ENCODE data around the gene TEX19.
"Not testable (repeated sequence)": the region's sequence is repeated elsewhere in the genome, so short reads cannot be mapped to it uniquely, and the experiment has no call there.

The TEX19 gene

GRCh38 chr17:82377294-82377693, 18.2 kb downstream of the TEX19 start:
- not testable (repeated sequence) for DNase-seq (ENCODE audit: low read depth)

GRCh38 chr17:82377924-82378740, 19.1 kb downstream of the TEX19 start:
- DNase-seq (ENCODE audit: low read depth), result no peak

- DNase-seq (ENCODE audit: low read depth), result no peak
Observed at GRCh38 chr17:82378741-82379021, 19.6 kb downstream of the TEX19 start.

DNA sequence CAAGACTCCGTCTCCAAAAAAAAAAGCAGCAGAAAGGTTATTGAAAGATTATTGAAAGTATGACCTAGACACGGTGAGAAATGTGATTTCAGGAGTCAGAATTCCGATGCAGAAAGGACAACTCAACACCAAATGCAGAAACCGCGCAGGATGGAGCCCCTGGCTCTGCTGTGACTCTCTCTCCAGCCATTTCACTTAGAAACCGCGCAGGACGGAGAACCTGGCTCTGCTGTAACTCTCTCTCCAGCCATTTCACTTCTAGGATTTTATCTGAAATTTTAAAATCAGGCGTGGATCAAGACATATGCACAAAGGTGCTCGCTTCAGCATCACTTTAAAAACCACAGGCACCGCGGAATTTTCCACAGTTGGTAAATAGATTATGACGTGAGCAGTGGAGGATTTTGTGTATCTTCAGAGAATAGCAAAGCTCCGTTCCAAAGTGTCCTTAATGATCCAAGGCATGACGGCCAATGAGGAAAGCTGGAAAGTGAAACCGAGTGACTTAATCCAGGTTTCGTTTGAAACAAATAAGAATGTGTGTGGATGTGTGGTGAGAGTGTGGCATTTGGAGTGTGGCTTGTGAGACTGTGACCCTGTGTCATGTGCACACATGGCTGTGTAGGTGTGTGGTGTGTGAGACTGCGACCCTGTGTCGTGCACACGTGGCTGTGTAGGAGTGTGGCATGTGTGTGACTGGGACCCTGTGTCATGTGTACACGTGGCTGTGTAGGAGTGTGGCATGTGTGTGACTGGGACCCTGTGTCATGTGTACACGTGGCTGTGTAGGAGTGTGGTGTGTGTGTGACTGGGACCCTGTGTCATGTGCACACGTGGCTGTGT, 22.0 kb downstream of the TEX19 start:
- DNase-seq (ENCODE audit: low read depth), result no peak

DNA sequence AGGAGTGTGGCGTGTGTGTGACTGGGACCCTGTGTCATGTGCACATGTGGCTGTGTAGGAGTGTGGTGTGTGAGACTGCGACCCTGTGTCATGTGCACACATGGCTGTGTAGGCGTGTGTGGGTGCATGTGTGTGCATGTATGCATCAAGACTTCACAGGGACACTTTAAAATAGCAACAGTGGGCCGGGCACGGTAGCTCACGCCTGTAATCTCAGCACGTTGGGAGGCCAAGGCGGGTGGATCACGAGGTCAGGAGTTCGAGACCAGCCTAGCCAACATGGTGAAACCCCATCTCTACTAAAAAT, 22.6 kb downstream of the TEX19 start:
- not testable (repeated sequence) for DNase-seq (ENCODE audit: low read depth)

GRCh38 chr17:82382220-82382932, 23.3 kb downstream of the TEX19 start:
- DNase-seq (ENCODE audit: low read depth), result not testable (repeated sequence)

GRCh38 chr17:82382933-82383255, 23.8 kb downstream of the TEX19 start:
- no peak for DNase-seq (ENCODE audit: low read depth)

DNA sequence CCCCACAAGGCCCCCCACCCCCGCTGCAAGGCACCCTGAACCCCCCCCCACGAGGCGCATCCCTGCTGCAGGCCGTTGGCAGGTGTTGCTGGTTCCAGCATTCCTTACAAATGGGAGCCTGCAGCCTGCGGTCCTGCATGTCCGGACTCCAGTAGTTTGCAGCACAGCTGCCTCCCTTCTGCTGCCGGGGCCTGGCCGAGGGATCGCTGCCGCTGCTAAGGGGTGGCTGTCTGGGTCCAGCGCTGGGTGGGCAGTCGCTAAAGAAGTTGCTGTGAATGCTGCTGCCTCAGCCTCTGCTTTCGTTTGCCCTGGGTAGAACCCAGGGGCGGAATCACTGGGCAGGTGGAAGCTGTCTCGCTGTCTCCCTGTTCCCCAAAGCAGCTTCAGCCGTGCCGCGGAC, 24.4 kb downstream of the TEX19 start:
- no peak for DNase-seq (ENCODE audit: low read depth)

DNA sequence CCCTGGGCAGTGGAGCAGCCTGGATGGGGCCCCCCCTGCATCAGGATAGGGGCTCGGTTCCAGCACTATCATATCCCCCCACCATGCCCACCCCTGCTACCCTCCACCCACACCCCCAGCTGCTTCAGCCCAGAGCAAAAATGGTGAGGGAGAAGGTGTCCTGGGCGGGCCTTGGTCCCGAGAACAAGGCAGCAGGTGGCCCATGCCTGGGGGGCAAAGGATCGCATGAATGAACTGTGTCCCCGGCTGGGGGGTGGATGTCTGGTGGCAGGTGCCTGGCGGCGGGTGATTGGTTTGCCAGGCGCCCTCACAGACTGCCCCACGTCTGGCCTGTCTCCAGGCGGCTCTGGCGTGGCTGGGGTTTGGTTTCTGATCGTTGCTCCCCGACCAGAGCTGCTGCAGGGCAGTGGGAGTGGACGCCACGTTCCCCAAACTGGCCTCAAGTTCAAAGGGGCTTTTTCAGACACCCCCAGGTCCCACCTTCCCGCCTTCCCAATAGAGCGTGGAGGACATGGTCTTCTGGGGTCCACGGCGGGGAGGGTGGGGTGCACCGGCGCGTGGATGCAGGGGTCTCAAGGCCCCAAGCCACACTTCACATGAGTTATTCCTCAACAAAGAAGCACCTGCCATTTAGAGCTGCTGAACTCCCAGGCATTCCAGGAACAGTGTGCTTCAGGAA, 25.1 kb downstream of the TEX19 start:
- no peak for DNase-seq (ENCODE audit: low read depth)

GRCh38 chr17:82384730-82385481, 25.9 kb downstream of the TEX19 start:
- DNase-seq (ENCODE audit: low read depth), result no peak

GRCh38 chr17:82385559-82386254, 26.7 kb downstream of the TEX19 start:
- DNase-seq (ENCODE audit: low read depth), result no peak

DNA sequence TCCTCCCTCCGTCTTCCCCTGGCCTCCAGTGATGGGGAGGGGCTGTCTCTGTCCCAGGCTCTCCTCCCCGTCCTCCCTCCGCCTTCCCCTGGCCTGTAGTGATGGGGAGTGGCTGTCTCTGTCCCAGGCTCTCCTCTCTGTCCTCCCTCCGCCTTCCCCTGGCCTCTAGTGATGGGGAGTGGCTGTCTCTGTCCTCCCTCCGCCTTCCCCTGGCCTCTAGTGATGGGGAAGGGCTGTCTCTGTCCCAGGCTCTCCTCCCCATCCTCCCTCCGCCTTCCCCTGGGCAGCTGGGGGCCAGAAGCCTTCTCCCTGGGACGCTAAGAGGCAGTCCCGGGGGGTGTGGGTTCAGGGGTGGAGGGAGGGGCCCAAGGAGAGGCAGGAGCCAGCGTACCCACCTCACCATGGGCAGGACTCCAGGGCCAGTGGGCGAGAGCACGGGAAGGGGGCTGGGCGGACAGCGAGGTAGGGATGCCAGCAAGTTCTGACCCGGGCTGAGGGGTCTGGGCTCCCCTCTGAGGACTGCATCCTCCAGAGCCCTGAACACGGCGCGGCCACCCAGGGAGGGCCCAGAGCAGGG, 27.3 kb downstream of the TEX19 start:
- no peak for DNase-seq (ENCODE audit: low read depth)

- no peak for DNase-seq (ENCODE audit: low read depth)
Observed at GRCh38 chr17:82386881-82387704, 28.0 kb downstream of the TEX19 start.

GRCh38 chr17:82387705-82388106, 28.7 kb downstream of the TEX19 start:
- DNase-seq (ENCODE audit: low read depth), result no peak

DNA sequence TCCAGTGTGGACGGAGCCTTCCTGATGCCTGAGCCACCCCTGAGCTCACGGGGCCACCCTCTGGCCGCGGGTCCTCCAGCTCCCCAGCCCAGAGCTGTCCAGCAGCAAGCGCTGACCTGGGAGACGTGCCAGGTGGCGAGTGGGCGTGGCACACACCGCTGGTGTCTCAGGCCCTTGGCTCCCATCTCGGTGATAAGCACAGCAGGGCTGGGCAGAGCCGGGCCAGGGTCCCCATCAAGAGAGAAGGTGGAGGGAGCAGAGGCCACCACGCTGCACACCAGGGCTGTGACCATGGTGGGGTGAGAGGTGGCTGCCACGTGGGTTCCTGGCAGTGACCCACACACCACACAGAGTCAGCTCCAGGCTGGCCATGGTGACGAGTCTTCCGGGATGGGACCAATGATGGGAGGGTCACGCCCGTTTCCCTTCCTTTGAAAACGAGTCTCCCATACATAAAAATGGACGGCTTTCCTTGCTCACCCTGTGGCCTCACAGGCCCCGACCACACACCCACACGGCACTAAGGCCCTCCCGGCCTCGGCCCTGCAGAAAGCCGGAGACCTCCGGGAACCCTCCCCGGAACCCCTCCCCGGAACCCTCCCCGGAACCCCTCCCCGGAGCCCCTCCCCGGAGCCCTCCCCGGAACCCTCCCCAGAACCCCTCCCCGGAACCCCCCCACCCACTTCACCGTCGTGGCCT, 29.3 kb downstream of the TEX19 start:
- no peak for DNase-seq (ENCODE audit: low read depth)

DNA sequence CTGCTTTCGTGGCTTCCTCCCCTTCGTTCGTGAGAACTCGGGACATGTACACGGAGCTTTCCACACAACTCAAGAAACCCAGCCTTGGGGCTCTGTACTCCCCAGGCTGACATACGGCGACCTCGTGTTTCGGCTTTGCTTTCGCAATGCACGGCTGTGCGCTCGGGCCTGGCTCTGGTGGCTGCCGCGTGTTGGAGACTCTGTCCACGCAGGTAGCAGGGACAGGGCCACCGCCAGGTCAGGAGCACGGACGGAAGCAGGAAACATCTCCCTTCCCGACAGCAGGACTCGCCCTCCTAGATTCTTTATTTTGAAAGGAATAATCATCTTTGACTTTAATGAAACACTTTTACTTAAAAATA, 29.9 kb downstream of the TEX19 start:
- DNase-seq (ENCODE audit: low read depth), result no peak

DNA sequence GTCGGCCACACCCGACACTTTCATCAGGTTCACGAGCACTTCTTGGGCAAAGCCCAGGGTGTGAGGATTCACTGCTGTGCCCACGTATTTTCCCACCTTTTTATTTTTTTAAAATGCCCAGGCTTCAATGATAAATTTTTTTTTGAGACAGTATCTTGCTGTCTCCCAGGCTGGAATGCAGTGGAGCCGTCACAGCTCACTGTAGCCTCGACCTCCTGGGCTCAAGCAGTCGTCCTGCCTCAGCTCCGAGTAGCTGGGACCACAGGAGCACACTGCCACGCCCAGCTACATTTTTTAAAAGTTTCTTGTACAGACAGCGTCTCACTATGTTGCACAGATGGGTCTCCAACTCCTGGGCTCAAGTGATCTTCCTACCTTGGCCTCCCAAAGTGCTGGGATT, 30.3 kb downstream of the TEX19 start:
- no peak for DNase-seq (ENCODE audit: low read depth)

DNA sequence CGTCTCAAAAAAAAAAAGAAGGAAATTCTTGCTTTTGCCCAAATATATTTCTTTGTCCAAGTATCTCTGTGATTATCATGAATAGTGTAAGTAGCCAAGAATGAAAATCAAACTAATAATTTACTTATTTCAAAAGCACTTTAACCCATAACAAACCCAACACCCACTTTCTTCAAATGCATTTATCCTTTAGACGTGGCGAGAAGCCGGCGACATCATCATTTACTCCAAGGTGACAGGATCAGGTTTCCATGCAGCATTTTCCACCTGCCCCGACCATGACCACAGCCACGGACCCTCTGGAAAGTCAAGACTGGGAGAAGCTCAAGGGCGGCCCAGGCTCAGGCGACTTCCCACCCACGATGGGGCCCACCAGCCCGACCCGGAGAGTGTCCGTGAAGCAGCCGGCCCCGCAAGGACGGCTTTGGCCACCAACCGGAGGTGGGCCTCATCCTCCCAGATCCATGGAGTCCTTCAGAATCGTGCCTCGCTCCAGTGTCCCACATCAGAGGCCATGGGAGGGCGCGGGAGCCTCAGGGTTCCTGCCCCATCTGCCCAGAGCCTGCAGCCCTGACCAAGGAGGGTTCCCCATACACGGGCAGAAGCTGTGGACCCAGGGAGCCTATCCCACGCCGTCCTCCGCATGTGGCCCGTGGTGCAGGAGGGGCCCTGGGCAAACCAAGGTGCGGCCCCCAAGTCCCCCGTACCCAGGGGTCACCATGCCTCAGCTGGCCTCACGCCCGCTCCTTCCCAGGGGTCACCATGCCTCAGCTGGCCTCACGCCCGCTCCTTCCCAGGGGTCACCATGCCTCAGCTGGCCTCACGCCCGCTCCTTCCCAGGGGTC, 31.2 kb downstream of the TEX19 start:
- no peak for DNase-seq (ENCODE audit: low read depth)

Data from stimulated activated CD8-positive, alpha-beta memory T cell treated with anti-CD3 and anti-CD28 coated beads, Interleukin-15, amount 100 ng/mL, for 1 hour (primary cell).